ENCODE data around the gene C1orf50. TPM values are rescaled to one million over a fixed set of nuclear protein-coding genes. Genes with fewer than 3 reads are reported as not detected.

The C1orf50 gene
- total RNA-seq, 1 donor from 2014 or later: 13.1 TPM

GRCh38 chr1:42737257-42737656 lies 29.8 kb upstream of the C1orf50 start:
- peak overlapping the region; percentile 16 for H3K27ac Mint-ChIP-seq
- intact Hi-C loops (cut with micrococcal nuclease): no loop called here

GRCh38 chr1:42737986-42738677 lies 28.9 kb upstream of the C1orf50 start:
- H3K4me3 Mint-ChIP-seq: no peak overlapping the region
- intact Hi-C loops (cut with micrococcal nuclease): no loop called here
- no peaks in the 10 kb centered on the region for H3K9me3 Mint-ChIP-seq
- H3K27ac Mint-ChIP-seq: no peak overlapping the region
- POLR2A ChIA-PET: no interaction called here
- no peaks in the 10 kb centered on the region for H3K27me3 Mint-ChIP-seq
- TF ChIP-seq CTCF (IDR thresholded peaks at IDR 0.05): no peak
- no peaks in the 10 kb centered on the region for H3K36me3 Mint-ChIP-seq (ENCODE audit: low read depth)
- H3K4me1 Mint-ChIP-seq: peaks cover 16% of the 10 kb centered on the region
- CTCF ChIA-PET: no interaction called here
- no peak for DNase-seq
- ATAC-seq (ENCODE audit: low read depth): no peak

More at GRCh38 chr1:42737257-42737656, 29.8 kb upstream of the C1orf50 start:
- Mint-ChIP-seq H3K36me3 (ENCODE audit: low read depth) (no peaks in the 10 kb centered on the region), H3K4me1 (peaks cover 16% of the 10 kb centered on the region), H3K9me3 (no peaks in the 10 kb centered on the region), H3K4me3 (no peak overlapping the region), H3K27me3 (no peaks in the 10 kb centered on the region)
- ChIA-PET CTCF (no interaction called here), POLR2A (no interaction called here)
- TF ChIP-seq CTCF (IDR thresholded peaks at IDR 0.05): no peak
- ATAC-seq (ENCODE audit: low read depth) (no peak), DNase-seq (no peak)

GRCh38 chr1:42738678-42739226 lies 28.3 kb upstream of the C1orf50 start:
- ATAC-seq (ENCODE audit: low read depth): no peak
- POLR2A ChIA-PET: no interaction called here
- intact Hi-C loops (cut with micrococcal nuclease): no loop called here
- Mint-ChIP-seq H3K27ac (no peak overlapping the region), H3K9me3 (no peaks in the 10 kb centered on the region), H3K27me3 (no peaks in the 10 kb centered on the region), H3K4me1 (peaks cover 16% of the 10 kb centered on the region), H3K4me3 (no peak overlapping the region), H3K36me3 (ENCODE audit: low read depth) (no peaks in the 10 kb centered on the region)
- CTCF ChIA-PET: no interaction called here
- no peak for TF ChIP-seq CTCF (IDR thresholded peaks at IDR 0.05)
- DNase-seq: no peak

- ATAC-seq (ENCODE audit: low read depth) (no peak), DNase-seq (no peak)
- no peaks in the 10 kb centered on the region for H3K36me3 Mint-ChIP-seq (ENCODE audit: low read depth)
- no peak within 1 kb of the TSS for H3K27ac Mint-ChIP-seq
- CTCF ChIA-PET: no interaction called here
- no peaks in the 10 kb centered on the region for H3K27me3 Mint-ChIP-seq
- H3K4me3 Mint-ChIP-seq: no peak within 1 kb of the TSS
- no peaks in the 10 kb centered on the region for H3K9me3 Mint-ChIP-seq
- POLR2A ChIA-PET: no interaction called here
- H3K4me1 Mint-ChIP-seq: peaks cover 16% of the 10 kb centered on the region
- intact Hi-C loops (cut with micrococcal nuclease): no loop called here
- TF ChIP-seq CTCF (IDR thresholded peaks at IDR 0.05): no peak
Measured at GRCh38 chr1:42739753-42740700, 27.0 kb upstream of the C1orf50 start, which contains the start of gene CLDN19. TSS of gene CLDN19 (minus strand) at chr1:42740236. CDS start at chr1:42740063, 173 bp downstream.
